Activated CD4-positive, alpha-beta T cell treated with anti-CD3 and anti-CD28 coated beads for 1 hour (primary cell): ENCODE measurements around the gene KAZN.
A peak's percentile ranks its signal among the peaks of the same experiment; 100 is the strongest.
"Not testable (repeated sequence)": the region's sequence is repeated elsewhere in the genome, so short reads cannot be mapped to it uniquely, and the experiment has no call there.

Experiments
- DNase-seq: peaks from one replicate; pipeline ENCODE4 v3.0.0-alpha.2; 2020

KAZN gene

DNA sequence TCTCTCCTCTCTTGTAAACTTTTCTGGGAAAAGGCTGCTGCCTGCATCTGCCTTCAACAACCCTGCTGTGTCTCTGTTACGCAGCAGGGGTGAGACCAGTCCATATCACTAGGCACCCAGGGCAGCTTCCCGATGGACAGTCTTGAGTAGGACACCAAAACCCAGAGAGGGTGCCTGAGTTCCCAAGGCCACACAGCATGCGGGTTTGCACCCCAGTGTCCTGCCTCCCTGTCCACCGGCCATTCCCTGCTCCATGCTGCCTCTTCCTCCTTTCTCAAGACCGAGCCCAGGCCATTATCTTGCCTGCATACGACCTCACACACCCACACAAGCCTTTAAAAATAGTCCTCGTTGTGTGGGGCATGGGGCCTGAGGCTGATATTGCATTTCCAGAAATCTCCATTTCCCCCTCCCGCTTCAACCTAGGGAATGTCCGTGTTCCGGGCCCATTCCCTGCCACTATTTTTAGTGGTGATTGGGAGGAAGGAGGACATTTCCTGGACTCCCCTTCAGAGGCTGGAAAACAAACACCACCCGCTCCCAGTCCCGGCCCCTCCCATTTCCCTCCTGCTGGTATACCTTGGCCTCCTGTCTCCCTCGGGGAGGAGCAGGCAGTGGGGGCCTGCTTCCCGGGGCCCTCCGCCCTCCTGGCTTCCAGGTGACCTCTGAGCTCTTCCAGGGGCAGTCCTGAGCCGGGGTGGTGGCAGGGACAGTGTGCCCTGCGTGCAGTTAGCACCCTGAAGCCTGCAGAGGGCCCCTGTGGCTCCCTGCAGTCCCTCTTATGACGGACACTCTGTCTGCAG is 422.7 kb downstream of the KAZN start:
- DNase-seq = no peak

DNA sequence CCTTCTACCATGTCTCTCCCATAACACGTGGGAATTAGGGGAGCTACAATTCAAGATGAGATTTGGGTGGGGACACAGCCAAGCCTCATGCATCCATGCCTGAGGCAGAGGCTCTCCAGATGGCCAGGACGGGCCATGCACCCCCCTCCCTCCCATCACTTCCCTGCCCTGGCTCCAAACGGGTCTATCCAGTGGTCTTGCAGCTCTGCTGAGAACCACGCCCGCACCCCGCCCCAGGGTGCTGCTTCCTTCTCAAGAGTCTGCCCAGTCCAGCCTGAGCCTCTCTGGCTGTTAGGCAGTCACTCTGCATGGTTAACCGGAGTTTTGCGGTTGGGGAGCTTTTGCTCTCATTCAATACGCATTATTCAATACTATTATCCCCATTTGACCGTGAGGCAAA is 423.6 kb downstream of the KAZN start:
- no peak for DNase-seq

- DNase-seq = no peak
These were observed 424.7 kb downstream of the KAZN start for GRCh38 chr1:15023205-15023604.

- DNase-seq = no peak
These were observed 425.5 kb downstream of the KAZN start for GRCh38 chr1:15023976-15024375.

- DNase-seq = no peak
These were observed 427.6 kb downstream of the KAZN start for GRCh38 chr1:15026117-15026489.

DNA sequence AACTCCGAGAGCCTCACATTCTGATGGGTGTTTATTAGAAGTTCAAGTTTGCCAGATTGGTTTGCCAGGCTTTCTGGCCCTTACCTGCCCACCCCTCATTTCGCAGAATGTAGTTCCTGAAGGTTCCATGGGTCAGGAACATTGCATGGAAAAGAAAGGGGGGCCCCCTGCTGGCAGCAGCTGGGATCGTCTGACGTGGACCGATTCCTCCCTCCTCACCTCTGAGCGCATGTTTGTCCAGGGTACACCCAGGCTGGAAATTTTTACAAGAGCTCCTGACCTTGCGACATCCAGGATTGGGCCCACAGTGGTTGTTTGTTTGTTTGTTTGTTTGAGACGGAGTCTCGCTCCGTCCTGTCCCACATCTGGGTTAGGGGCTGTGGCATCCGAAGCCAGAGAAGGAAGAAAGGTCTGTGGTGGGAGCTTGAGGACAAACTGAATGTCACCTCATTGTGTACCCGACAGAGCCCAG is 429.1 kb downstream of the KAZN start:
- no peak for DNase-seq

DNA sequence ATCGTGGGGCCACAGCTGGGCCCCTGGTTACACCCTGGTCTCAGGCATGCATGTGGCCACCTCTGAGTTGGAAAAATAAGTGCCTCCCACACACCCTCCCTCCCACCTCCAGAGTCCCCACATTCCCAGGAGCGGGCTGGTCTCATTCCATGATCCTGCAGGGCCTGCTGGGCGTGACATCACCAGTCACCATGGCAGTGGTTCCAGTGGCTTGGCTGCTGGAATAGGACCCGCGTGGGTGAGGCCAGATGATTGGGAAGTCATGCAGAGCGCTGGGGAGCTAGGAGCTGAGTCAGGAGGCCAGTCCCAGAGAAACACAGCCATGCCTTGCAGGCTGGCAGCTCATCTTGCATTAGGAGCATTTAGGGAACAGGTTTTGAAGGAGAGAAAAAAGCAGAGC is 429.6 kb downstream of the KAZN start:
- DNase-seq = no peak

DNA sequence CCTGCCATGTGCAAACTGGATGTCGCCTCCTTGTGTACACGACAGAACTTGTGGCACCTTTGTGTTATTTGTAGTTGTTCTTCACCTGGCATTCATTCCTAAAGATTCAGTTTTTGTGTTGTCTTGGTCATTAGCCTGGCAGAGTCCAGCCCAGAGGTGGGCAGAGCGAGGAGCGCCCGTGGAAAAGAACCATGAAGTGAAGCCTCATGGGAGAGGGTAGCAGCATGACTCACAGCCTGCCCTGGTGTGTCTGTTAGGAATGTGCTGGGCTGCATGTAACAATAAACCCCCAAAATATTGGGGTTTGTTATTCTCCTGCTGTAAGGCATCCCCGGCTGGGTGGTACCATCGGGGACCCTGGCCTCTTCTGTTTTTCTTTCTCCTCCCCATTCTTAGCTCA is 430.1 kb downstream of the KAZN start:
- no peak for DNase-seq

DNA sequence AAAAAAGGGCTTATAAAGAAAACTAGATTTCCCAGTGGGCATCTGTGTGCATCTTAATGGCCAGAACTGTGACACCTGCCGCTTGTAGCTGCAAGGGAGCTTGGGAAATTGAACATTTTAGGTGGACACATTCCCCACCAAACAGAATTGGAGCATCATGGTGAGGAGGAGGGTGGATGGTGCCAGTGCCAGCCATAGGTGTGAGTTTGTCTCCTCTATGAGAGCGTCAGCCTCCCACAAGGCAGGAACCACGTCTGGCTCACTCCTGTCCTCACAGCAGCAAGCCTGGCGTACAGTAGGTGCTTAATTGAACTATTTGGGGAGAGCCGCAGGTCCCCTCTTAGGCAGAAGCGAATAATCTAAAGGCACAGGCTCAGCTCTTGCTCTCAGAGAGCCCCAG is 430.6 kb downstream of the KAZN start:
- no peak for DNase-seq

- DNase-seq = no peak
These were observed 431.3 kb downstream of the KAZN start for GRCh38 chr1:15029786-15030185.

DNA sequence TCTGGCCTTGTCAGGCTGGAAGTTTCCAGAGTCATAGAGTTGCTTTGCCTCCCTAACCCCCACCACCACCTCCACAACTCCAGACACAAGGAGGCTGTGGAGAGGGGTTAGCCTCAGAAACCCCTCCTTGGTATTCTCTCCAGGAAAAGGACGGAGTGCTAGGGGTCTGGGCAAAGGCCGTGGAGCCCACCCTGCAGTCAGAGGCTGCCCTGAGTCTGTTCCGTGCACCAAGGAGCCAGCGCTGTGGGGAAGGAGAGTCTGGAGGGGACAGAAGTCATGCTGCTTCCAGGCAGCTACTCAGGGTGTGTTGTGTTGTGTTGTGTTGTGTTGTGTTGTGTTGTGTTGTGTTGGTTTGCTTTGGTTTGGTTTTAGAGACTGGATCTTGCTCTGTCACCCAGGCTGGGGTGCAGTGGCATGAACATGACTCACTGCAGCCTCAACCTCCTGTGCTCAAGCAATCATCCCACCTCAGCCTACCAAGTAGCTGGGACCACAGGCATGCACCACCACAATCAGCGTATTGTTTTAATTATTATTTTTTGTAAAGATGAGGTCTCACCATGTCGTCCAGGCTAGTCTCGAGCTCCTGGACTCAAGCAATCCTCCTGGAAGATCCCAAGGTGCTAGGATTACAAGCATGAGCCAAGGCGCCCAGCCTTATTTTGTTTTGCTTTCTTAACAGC is 432.9 kb downstream of the KAZN start:
- no peak for DNase-seq

DNA sequence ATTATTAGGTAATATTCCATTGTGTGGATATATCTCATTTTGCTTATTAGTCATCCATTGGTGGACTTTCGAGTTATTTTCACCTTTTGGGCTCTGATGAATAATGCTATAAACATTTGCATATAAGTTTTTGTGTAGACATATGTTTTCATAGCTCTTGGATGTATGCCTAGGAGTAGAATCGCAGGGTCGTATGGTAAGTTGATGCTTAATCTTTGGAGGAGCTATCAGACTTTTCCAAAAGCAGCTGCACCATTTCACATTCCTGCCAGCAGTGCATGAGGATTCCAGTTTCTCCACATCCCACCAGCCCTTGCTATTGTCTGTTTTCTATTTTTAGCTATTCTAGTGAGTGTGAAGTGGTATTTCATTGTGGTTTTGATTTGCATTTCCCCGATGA is 434.8 kb downstream of the KAZN start:
- DNase-seq = no peak

DNA sequence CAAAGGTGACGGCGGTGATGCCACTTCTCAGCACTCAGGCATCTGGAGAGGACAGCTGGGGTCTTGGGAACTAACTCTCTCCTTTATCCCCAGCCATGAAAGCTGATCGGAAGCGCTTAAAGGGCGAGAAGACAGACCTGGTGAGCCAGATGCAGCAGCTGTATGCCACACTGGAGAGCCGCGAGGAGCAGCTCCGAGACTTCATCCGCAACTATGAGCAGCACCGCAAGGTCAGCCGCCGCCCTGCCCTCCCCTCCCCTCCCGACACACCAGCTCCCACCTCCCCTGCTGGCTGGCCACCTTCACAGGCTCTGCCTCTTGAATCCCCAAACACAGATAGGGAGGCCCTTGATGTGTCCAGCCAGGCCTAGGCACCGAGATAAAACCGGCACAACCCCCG is 436.2 kb downstream of the KAZN start:
- DNase-seq = no peak

DNA sequence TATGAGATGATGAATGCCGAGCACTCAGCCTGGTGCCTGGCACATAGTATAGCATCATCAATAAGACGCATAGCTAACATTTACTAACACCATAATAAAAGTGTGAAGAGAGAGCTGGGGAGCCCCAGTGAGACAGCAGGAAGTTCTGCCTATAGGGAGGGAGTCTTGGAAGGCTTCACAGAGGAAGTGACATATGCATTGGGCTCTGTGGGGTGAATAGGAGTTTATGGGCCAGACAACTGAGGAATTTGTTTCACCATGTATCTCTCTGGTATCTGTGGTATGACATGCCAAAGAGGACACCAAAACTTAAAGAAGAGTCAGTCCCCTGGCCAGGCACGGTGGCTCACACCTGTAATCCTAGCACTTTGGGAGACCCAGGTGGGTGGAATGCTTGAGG is 436.8 kb downstream of the KAZN start:
- no peak for DNase-seq

DNA sequence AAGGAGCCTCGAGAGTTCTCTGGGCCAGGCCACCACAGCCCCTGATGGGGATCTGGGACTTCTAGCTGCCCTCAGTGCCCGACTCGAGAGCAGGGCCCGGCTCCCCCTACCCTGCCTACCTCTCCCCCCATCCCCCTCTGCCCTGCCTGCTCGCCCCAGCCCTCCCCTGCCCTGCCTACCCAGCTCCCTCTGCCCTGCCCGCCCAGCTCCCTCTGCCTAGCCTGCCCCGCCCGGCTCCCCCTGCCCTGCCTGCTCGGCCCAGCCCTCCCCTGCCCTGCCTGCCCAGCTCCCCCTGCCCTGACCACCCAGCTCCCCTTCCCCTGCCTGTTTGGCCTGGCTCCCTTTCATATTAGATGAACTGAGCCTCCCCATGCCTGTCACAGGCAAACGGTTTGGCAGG is 437.6 kb downstream of the KAZN start:
- DNase-seq = no peak

- DNase-seq = no peak
These were observed 439.9 kb downstream of the KAZN start for GRCh38 chr1:15038232-15039016.

DNA sequence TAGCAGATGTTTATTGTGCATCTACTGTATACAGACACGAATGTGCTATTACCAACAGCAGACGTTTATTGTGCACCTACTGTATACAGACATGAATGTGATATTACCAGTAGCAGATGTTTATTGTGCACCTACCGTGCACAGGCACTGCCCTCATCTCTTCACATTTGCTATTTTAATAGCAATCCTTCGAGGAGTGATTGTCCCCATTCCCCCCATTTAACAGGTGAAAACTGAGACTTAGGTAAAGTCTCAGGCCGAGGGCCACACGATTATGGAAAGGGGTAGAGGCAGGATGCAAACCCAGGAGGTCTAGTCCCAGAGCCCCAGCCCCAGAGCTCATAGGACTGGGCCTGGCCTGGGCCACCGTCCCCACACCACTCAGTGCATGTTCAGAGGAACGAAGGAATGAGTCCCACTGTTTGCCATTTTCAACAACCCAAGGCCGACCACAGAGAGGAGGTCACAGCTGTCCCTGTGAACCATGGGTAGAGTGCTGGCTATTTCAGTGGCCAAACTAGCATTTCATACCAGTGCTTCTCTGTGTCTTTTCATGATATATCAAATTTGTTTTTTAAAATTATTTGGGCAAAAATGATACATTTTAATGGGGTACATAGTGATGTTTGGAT is 440.6 kb downstream of the KAZN start:
- DNase-seq = no peak

DNA sequence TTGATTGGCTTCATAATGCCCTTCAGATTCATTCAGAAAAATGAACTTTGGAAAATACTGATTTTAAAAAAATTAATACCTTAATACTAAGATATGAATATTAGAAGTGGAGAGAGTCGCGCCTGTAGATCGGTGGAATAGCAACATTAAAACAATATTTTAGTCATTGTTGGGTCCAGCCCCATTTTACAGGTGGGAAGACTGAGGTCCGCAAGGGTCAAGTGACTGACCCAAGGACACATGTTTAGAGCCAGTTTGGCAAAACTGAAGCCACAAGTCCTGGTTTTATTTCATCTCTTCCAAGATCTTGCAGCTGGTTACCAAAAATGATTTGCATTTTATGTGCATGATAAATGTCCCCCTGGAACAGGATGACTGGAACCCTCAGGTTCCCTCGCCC is 441.4 kb downstream of the KAZN start:
- DNase-seq = no peak

GRCh38 chr1:15040685-15041084 is 442.2 kb downstream of the KAZN start:
- not testable (repeated sequence) for DNase-seq

- DNase-seq = no peak
These were observed 444.4 kb downstream of the KAZN start for GRCh38 chr1:15042866-15043265.

GRCh38 chr1:15043934-15044333 is 445.4 kb downstream of the KAZN start:
- no peak for DNase-seq

- DNase-seq = no peak
These were observed 446.6 kb downstream of the KAZN start for GRCh38 chr1:15045123-15045522.

DNA sequence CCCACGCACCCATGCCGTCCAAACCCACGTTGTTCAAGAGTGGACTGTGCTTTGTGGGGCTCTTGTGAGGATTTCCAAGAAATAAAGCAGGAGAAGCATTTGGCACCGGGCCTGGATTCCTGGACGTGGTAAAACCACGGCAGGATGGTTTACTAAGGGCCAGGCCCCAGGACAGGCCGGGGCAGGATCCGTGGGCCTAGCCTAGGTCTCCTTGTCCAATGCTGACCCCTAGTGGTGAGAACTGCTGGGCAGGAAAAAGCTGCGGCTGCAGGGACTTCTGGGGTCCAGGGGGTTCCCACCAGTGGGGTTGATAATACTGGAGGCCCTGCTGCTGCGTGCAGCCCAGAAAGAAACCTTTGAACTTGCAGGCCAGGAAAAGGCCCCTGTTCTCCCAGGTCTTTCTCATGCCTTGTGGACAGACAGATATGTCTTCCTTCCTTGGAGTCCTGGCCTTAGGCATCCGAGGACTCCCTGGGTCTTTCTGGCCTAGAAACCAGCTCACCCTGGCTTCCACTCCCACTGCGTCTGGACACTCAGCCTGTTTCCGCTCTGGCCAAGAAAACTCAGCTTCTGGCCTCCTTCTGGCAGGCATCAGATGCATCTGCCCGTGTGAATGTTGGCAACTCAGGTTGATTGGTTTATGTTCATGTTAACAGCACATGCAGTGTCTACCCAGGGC is 448.1 kb downstream of the KAZN start:
- peak; percentile 26 for DNase-seq
